GM23248 (cell line): ENCODE data around the gene PCSK9. TPM values are rescaled to one million over a fixed set of nuclear protein-coding genes. Genes with fewer than 3 reads are reported as not detected.

Experiments used
- DNase-seq: peaks from one replicate; pipeline ENCODE4 v3.0.0-alpha.2; 2015
- H2AFZ ChIP-seq: fragments of 200-600 bp; sonication (generic); 2 replicates; pipeline ENCODE4 v1.6.1; 2016; ENCODE audit warnings: antibody characterized with exemption
- H3F3A ChIP-seq: fragments of 200-600 bp; sonication (generic); 2 replicates; pipeline ENCODE4 v1.6.1; 2016; ENCODE audit warnings: mild to moderate bottlenecking, antibody characterized with exemption, mixed run types; ENCODE audit not compliant: insufficient read depth
- H3K27ac ChIP-seq: fragments of 200-600 bp; sonication (generic); 2 replicates; pipeline ENCODE4 v1.5.1; 2016; ENCODE audit warnings: mild to moderate bottlenecking
- H3K27me3 ChIP-seq: fragments of 200-600 bp; sonication (generic); replicated peaks from 2 replicates; pipeline ENCODE4 v1.6.1; 2016; ENCODE audit warnings: mild to moderate bottlenecking; ENCODE audit not compliant: insufficient read depth
- H3K36me3 ChIP-seq: fragments of 200-600 bp; sonication (generic); 2 replicates; pipeline ENCODE4 v1.6.1; 2016; ENCODE audit warnings: low read depth, mild to moderate bottlenecking
- H3K4me1 ChIP-seq: fragments of 200-600 bp; sonication (generic); 2 replicates; pipeline ENCODE4 v1.6.1; 2016; ENCODE audit warnings: mild to moderate bottlenecking; ENCODE audit not compliant: insufficient read depth
- H3K4me2 ChIP-seq: fragments of 200-600 bp; sonication (generic); one replicate; pipeline ENCODE4 v1.6.1; 2016; ENCODE audit warnings: mild to moderate bottlenecking; ENCODE audit not compliant: unreplicated experiment
- H3K4me3 ChIP-seq: fragments of 200-600 bp; sonication (generic); 2 replicates; pipeline ENCODE4 v1.5.1; 2016; ENCODE audit warnings: mild to moderate bottlenecking
- H3K79me2 ChIP-seq: fragments of 200-600 bp; sonication (generic); 2 replicates; pipeline ENCODE4 v1.6.1; 2016; ENCODE audit warnings: mild to moderate bottlenecking; ENCODE audit not compliant: insufficient read depth
- H3K9ac ChIP-seq: fragments of 200-600 bp; sonication (generic); 2 replicates; pipeline ENCODE4 v1.6.1; 2016; ENCODE audit warnings: mild to moderate bottlenecking
- H3K9me2 ChIP-seq: fragments of 200-600 bp; sonication (generic); 2 replicates; pipeline ENCODE4 v1.6.1; 2016; ENCODE audit warnings: mixed run types, mild to moderate bottlenecking, moderate library complexity; ENCODE audit not compliant: insufficient read depth
- H3K9me3 ChIP-seq: fragments of 200-600 bp; sonication (generic); one replicate; pipeline ENCODE4 v1.6.1; 2017; ENCODE audit warnings: low read depth
- H4K20me1 ChIP-seq: fragments of 200-600 bp; sonication (generic); 2 replicates; pipeline ENCODE4 v1.6.0; 2016; ENCODE audit not compliant: insufficient read depth
- EZH2 ChIP-seq: fragments of 200-600 bp; sonication (generic); IDR thresholded peaks from 2 replicates; pipeline ENCODE4 v1.6.1; 2018; ENCODE audit warnings: antibody characterized with exemption, mild to moderate bottlenecking; ENCODE audit not compliant: insufficient read depth, poor library complexity, severe bottlenecking
- EZH2phosphoT487 ChIP-seq: fragments of 200-600 bp; sonication (generic); IDR thresholded peaks from 2 replicates; pipeline ENCODE4 v1.6.1; 2018; ENCODE audit warnings: antibody characterized with exemption, moderate library complexity, mild to moderate bottlenecking, low read depth; ENCODE audit not compliant: insufficient read depth
- WGBS, 2 experiments: methylation state at CpG; one replicate each; pipeline ENCODE4 v1.1.6; 2015 to 2017; ENCODE audit warnings: low lambda C conversion rate in 2 of 2, low coverage in 1 of 2; ENCODE audit errors: missing lambda C conversion rate in 2 of 2; 5-methylcytosine and 5-hydroxymethylcytosine counted together
- in situ Hi-C: fragments of 300-500 bp; cut with MboI; formaldehyde crosslinking; loops from 2 replicates; pipeline ENCODE4 v1.15.0; 2020
- polyA plus RNA-seq: library from polyadenylated mRNA; unstranded; fragments of >200 nt; fragmentation: Nextera tagmentation; extraction: Ambion mirVana; gene quantifications from 2 replicates; pipeline ENCODE4 v1.2.1, GENCODE V29; 2016
- total RNA-seq: library from RNA; depleted of rRNA; stranded (reverse); fragments of >200 nt; shearing (Covaris generic); gene quantifications from 2 replicates; pipeline ENCODE4 v1.2.3, GENCODE V29; 2014

Gene PCSK9
- total and polyA plus RNA-seq, 2 experiments from 2014 or later: 0.11 to 0.16 TPM

GRCh38 chr1:55076356-55076755 is 37.0 kb downstream of the PCSK9 start:
- H3K4me3 ChIP-seq: no peak overlapping the region
- no peaks in the 10 kb centered on the region for H4K20me1 ChIP-seq
- H3K4me1 ChIP-seq: peaks cover 8% of the 10 kb centered on the region
- in situ Hi-C loops: no loop called here
- H2AFZ ChIP-seq: no peak overlapping the region
- H3K27me3 ChIP-seq: no peaks in the 10 kb centered on the region
- no peak for TF ChIP-seq EZH2
- TF ChIP-seq EZH2phosphoT487: no peak
- no peaks in the 10 kb centered on the region for H3K9me2 ChIP-seq
- peaks cover 70% of the 10 kb centered on the region for H3K36me3 ChIP-seq
- peaks cover under 1% of the 10 kb centered on the region for H3F3A ChIP-seq
- H3K9ac ChIP-seq: no peak overlapping the region
- H3K79me2 ChIP-seq: no peaks in the 10 kb centered on the region
- no peak overlapping the region for H3K4me2 ChIP-seq
- H3K27ac ChIP-seq: no peak overlapping the region
- DNase-seq: peak; percentile 10
- no peaks in the 10 kb centered on the region for H3K9me3 ChIP-seq
- 55 to 63% methylated on average over 1 of the region's 1 CpG for WGBS, 2 experiments

- in situ Hi-C loops: no loop called here
Observed at GRCh38 chr1:55078470-55078869, 39.1 kb downstream of the PCSK9 start.

GRCh38 chr1:55079651-55080050 is 40.3 kb downstream of the PCSK9 start:
- H3K4me2 ChIP-seq: no peak overlapping the region
- H3K27me3 ChIP-seq: no peaks in the 10 kb centered on the region
- peaks cover 12% of the 10 kb centered on the region for H3K4me1 ChIP-seq
- peaks cover 18% of the 10 kb centered on the region; the same call in 1 of the 2 replicates for H3F3A ChIP-seq
- H3K9me2 ChIP-seq: no peaks in the 10 kb centered on the region
- H3K36me3 ChIP-seq: peaks cover 75% of the 10 kb centered on the region
- 90 to 93% methylated on average over 7 of the region's 7 CpGs for WGBS, 2 experiments
- TF ChIP-seq EZH2: no peak
- no peak for TF ChIP-seq EZH2phosphoT487
- no peak for DNase-seq
- no peaks in the 10 kb centered on the region for H3K79me2 ChIP-seq
- in situ Hi-C loops: no loop called here
- H2AFZ ChIP-seq: no peak overlapping the region
- no peaks in the 10 kb centered on the region for H3K9me3 ChIP-seq
- no peak overlapping the region for H3K9ac ChIP-seq
- no peak overlapping the region for H3K27ac ChIP-seq
- no peak overlapping the region for H3K4me3 ChIP-seq
- no peaks in the 10 kb centered on the region for H4K20me1 ChIP-seq

More at GRCh38 chr1:55078470-55078869, 39.1 kb downstream of the PCSK9 start:
- no peak overlapping the region for H3K4me3 ChIP-seq
- WGBS, 2 experiments: 95 to 96% methylated on average over 3 of the region's 3 CpGs
- H3K79me2 ChIP-seq: no peaks in the 10 kb centered on the region
- H3K9ac ChIP-seq: no peak overlapping the region
- peaks cover 12% of the 10 kb centered on the region for H3K4me1 ChIP-seq
- no peaks in the 10 kb centered on the region for H3K9me2 ChIP-seq
- no peak overlapping the region for H3K27ac ChIP-seq
- DNase-seq: no peak
- no peaks in the 10 kb centered on the region for H3K9me3 ChIP-seq
- no peaks in the 10 kb centered on the region for H3K27me3 ChIP-seq
- H4K20me1 ChIP-seq: no peaks in the 10 kb centered on the region
- H3F3A ChIP-seq: peaks cover 18% of the 10 kb centered on the region
- H3K36me3 ChIP-seq: peaks cover 67% of the 10 kb centered on the region
- no peak for TF ChIP-seq EZH2phosphoT487
- TF ChIP-seq EZH2: no peak
- H3K4me2 ChIP-seq: no peak overlapping the region
- no peak overlapping the region for H2AFZ ChIP-seq

GRCh38 chr1:55081188-55081904 is 42.0 kb downstream of the PCSK9 start:
- Histone ChIP-seq H3K4me1 (peaks cover 12% of the 10 kb centered on the region), H3K9me3 (no peaks in the 10 kb centered on the region), H3K4me3 (no peak overlapping the region), H3K36me3 (peaks cover 65% of the 10 kb centered on the region), H3K27me3 (no peaks in the 10 kb centered on the region), H3K9me2 (no peaks in the 10 kb centered on the region), H3K4me2 (no peak overlapping the region), H3K9ac (no peak overlapping the region), H3K27ac (peak overlapping the region; percentile 37; the same call in 1 of the 2 replicates), H3K79me2 (no peaks in the 10 kb centered on the region), H2AFZ (no peak overlapping the region), H4K20me1 (no peaks in the 10 kb centered on the region), H3F3A (peaks cover 18% of the 10 kb centered on the region; the same call in 1 of the 2 replicates)
- 46 to 49% methylated on average over 9 of the region's 9 CpGs for WGBS, 2 experiments
- in situ Hi-C loops: no loop called here
- peak; percentile 82 for DNase-seq
- TF ChIP-seq EZH2phosphoT487 (no peak), EZH2 (no peak)
